GM12892 (cell line): ENCODE results near the gene ZBTB7C.

Source experiments
- DNase-seq: peaks from one replicate; pipeline ENCODE4 v3.0.0; 2011; ENCODE audit not compliant: insufficient read length
- FAIRE-seq: peaks from 2 replicates; lab custom pipeline; 2011; peaks lifted over from hg19 to GRCh38; lab: Jason Lieb, UNC
- POLR2A ChIP-seq: IDR thresholded peaks from 2 replicates; pipeline ENCODE4 v1.6.1; 2011; ENCODE audit warnings: low read depth, low read length, control low read depth
- POLR2AphosphoS5 ChIP-seq: IDR thresholded peaks from 2 replicates; pipeline ENCODE4 v1.6.1; 2011; ENCODE audit warnings: low read depth, low read length, control low read depth
- TAF1 ChIP-seq: IDR thresholded peaks from 2 replicates; pipeline ENCODE4 v1.6.1; 2011; ENCODE audit warnings: low read depth, mild to moderate bottlenecking, control low read depth, low read length, borderline replicate concordance

Gene ZBTB7C

GRCh38 chr18:48003426-48004349 is 405.5 kb downstream of the ZBTB7C start:
- TF ChIP-seq TAF1 (no peak), POLR2A (no peak), POLR2AphosphoS5 (no peak)
- DNase-seq, result no peak
- FAIRE-seq, result no peak

- FAIRE-seq (no peak), DNase-seq (no peak)
- TF ChIP-seq TAF1 (no peak), POLR2A (no peak), POLR2AphosphoS5 (no peak)
These were observed 406.2 kb downstream of the ZBTB7C start for GRCh38 chr18:48002933-48003365.

GRCh38 chr18:48000701-48001100 is 408.5 kb downstream of the ZBTB7C start:
- no peak for DNase-seq
- no peak for FAIRE-seq
- TF ChIP-seq POLR2A (no peak), POLR2AphosphoS5 (no peak), TAF1 (no peak)

GRCh38 chr18:47999801-48000248 is 409.4 kb downstream of the ZBTB7C start:
- TF ChIP-seq TAF1, result no peak
- FAIRE-seq, result no peak
- no peak for DNase-seq

- no peak for TF ChIP-seq POLR2AphosphoS5
- no peak for TF ChIP-seq POLR2A
- no peak for TF ChIP-seq TAF1
- no peak for DNase-seq
- FAIRE-seq, result no peak
These were observed 411.8 kb downstream of the ZBTB7C start for GRCh38 chr18:47997338-47997780.

- FAIRE-seq, result no peak
- TF ChIP-seq POLR2A (no peak), TAF1 (no peak), POLR2AphosphoS5 (no peak)
- no peak for DNase-seq
These were observed 413.1 kb downstream of the ZBTB7C start for GRCh38 chr18:47996091-47996541.

GRCh38 chr18:47995654-47996053 is 413.5 kb downstream of the ZBTB7C start:
- DNase-seq (no peak), FAIRE-seq (no peak)
- no peak for TF ChIP-seq POLR2AphosphoS5
- no peak for TF ChIP-seq POLR2A
- no peak for TF ChIP-seq TAF1

- DNase-seq, result no peak
- no peak for TF ChIP-seq TAF1
- no peak for TF ChIP-seq POLR2AphosphoS5
- TF ChIP-seq POLR2A, result no peak
- no peak for FAIRE-seq
These were observed 415.8 kb downstream of the ZBTB7C start for GRCh38 chr18:47993409-47993808.

- TF ChIP-seq POLR2AphosphoS5, result no peak
- no peak for TF ChIP-seq POLR2A
- no peak for TF ChIP-seq TAF1
- no peak for DNase-seq
- FAIRE-seq, result no peak
These were observed 416.2 kb downstream of the ZBTB7C start for GRCh38 chr18:47992976-47993375.

- FAIRE-seq, result no peak
- no peak for DNase-seq
These were observed 416.9 kb downstream of the ZBTB7C start for GRCh38 chr18:47992266-47992665.

GRCh38 chr18:47990981-47991380 is 418.2 kb downstream of the ZBTB7C start:
- TF ChIP-seq POLR2AphosphoS5 (no peak), TAF1 (no peak), POLR2A (no peak)

More at GRCh38 chr18:47992266-47992665, 416.9 kb downstream of the ZBTB7C start:
- no peak for TF ChIP-seq TAF1
- TF ChIP-seq POLR2AphosphoS5, result no peak
- no peak for TF ChIP-seq POLR2A

GRCh38 chr18:47987388-47987699 is 421.8 kb downstream of the ZBTB7C start:
- DNase-seq, result no peak
- TF ChIP-seq TAF1, result no peak
- no peak for TF ChIP-seq POLR2A
- no peak for TF ChIP-seq POLR2AphosphoS5
- FAIRE-seq, result no peak

More at GRCh38 chr18:47990981-47991380, 418.2 kb downstream of the ZBTB7C start:
- no peak for DNase-seq
- no peak for FAIRE-seq
